ENCODE results near the gene RDH14.

- TF ChIP-seq, protein P1, sequence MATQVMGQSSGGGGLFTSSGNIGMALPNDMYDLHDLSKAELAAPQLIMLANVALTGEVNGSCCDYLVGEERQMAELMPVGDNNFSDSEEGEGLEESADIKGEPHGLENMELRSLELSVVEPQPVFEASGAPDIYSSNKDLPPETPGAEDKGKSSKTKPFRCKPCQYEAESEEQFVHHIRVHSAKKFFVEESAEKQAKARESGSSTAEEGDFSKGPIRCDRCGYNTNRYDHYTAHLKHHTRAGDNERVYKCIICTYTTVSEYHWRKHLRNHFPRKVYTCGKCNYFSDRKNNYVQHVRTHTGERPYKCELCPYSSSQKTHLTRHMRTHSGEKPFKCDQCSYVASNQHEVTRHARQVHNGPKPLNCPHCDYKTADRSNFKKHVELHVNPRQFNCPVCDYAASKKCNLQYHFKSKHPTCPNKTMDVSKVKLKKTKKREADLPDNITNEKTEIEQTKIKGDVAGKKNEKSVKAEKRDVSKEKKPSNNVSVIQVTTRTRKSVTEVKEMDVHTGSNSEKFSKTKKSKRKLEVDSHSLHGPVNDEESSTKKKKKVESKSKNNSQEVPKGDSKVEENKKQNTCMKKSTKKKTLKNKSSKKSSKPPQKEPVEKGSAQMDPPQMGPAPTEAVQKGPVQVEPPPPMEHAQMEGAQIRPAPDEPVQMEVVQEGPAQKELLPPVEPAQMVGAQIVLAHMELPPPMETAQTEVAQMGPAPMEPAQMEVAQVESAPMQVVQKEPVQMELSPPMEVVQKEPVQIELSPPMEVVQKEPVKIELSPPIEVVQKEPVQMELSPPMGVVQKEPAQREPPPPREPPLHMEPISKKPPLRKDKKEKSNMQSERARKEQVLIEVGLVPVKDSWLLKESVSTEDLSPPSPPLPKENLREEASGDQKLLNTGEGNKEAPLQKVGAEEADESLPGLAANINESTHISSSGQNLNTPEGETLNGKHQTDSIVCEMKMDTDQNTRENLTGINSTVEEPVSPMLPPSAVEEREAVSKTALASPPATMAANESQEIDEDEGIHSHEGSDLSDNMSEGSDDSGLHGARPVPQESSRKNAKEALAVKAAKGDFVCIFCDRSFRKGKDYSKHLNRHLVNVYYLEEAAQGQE (IDR thresholded peaks at IDR 0.05; ENCODE audit: unreplicated experiment): no peak
- TF ChIP-seq, protein P2, sequence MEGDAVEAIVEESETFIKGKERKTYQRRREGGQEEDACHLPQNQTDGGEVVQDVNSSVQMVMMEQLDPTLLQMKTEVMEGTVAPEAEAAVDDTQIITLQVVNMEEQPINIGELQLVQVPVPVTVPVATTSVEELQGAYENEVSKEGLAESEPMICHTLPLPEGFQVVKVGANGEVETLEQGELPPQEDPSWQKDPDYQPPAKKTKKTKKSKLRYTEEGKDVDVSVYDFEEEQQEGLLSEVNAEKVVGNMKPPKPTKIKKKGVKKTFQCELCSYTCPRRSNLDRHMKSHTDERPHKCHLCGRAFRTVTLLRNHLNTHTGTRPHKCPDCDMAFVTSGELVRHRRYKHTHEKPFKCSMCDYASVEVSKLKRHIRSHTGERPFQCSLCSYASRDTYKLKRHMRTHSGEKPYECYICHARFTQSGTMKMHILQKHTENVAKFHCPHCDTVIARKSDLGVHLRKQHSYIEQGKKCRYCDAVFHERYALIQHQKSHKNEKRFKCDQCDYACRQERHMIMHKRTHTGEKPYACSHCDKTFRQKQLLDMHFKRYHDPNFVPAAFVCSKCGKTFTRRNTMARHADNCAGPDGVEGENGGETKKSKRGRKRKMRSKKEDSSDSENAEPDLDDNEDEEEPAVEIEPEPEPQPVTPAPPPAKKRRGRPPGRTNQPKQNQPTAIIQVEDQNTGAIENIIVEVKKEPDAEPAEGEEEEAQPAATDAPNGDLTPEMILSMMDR (conservative IDR thresholded peaks at IDR 0.05; ENCODE audit: low read depth in 2 of 2): no peak
- no peak for TF ChIP-seq POLR2AphosphoS5 (IDR thresholded peaks at IDR 0.05; ENCODE audit: low read depth)
- no peak for TF ChIP-seq EZH2 (IDR thresholded peaks at IDR 0.05; ENCODE audit: low read depth, unreplicated experiment)
Observed at GRCh38 chr2:18578033-18578432, 17.6 kb upstream of the RDH14 start.
